GM10847 (cell line): ENCODE measurements around the gene IGLON5.

Source experiments
- POLR2A ChIP-seq: IDR thresholded peaks from 2 replicates; pipeline ENCODE4 v1.6.1; 2011; ENCODE audit not compliant: insufficient read length; ENCODE audit errors: extremely low read depth

Gene IGLON5

GRCh38 chr19:51361239-51361638 lies 49.8 kb downstream of the IGLON5 start:
- no peak for TF ChIP-seq POLR2A

GRCh38 chr19:51364200-51365106 lies 53.0 kb downstream of the IGLON5 start:
- no peak for TF ChIP-seq POLR2A

- no peak for TF ChIP-seq POLR2A
Measured at GRCh38 chr19:51365211-51365964, 53.9 kb downstream of the IGLON5 start.

- TF ChIP-seq POLR2A = peak; percentile 69
Measured at GRCh38 chr19:51365965-51366388, 54.5 kb downstream of the IGLON5 start, which contains the start of gene ETFB. Gene ETFB (minus strand): TSS chr19:51366388. CDS start chr19:51366326, 62 bp downstream.

- peak; percentile 39 for TF ChIP-seq POLR2A
Measured at GRCh38 chr19:51366389-51367254, 55.2 kb downstream of the IGLON5 start.

GRCh38 chr19:51367255-51367564 lies 55.8 kb downstream of the IGLON5 start:
- TF ChIP-seq POLR2A = no peak

DNA sequence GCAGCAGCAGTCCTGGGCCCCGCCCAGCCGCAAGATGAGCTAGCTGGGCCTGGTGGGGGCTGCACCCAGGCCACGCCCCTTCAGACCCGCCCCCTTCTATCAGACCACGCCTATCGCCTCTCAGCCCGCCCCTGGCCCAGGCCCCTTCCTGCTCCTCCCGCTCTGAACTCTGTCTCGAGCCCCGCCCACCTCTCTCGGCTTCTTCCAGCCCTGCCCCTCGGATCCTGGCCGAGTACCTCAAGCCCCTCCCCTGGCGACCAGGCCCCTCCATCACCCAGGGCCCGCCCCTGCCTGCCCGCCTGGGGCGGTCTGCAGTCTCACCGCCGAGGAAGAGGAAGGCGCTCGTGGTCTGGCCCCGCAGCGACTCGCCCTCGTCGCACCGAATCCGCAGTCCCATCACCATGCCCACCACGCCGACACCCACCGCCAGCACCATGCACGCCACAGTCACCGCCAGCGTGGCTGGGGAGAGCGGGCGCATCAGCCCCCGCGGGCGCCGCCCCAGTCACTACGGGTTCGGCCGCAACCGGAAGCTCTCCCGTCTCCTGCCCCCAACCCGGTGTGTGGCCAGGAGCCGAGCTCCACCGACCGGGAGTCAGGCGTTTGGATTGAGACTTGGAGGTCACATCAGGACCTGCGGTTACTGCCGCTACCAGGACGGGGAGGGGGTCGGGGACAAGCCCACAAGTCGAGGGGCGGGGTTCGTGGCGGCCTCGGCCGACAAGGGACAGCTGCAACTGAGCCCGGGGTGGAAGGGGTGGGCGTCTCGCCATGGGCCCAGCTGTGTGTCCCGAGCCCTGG lies 56.3 kb downstream of the IGLON5 start:
- TF ChIP-seq POLR2A = peak; percentile 67

DNA sequence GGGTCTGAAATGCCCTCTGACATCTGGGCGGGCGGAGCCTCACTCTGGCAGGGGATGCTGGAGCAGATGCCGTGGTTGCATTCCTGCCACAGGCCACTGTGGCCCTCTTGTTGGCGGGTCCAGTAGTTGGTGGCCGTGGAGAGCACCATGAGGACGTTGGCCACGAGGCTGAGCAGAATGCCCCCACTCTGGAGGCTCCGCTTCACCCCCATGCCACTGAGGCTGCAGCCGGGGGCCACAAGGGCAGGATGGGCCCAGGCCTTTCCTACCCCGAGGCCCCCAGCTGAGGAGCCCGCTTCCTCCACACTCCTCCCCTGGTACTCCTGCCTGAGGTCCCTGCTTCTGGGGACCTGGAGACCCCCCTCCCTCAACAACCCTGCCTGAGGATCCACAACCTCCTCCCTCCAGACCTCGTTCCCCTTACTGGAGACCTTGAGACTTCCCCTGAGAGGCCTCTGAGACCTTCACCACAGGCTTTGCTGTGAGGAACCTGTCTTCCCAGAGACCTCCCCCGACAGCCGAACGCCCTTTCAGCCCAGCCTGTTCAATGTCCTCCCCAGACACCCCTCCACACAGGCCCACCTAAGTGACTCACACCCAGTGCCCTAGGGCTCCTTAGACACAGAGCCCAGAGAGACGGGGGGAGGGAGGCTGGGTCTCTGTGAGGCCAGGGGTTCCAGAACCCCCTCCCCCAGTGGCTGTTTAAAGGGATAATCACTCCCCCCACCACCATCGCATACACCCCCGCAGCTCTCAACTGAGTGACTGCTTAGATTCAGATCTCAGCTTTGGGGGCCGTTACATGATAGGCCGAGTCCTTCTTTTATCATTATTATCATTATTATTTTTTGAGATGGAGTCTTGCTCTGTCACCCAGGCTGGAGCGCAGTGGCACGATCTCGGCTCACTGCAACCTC lies 57.2 kb downstream of the IGLON5 start, which contains the start of gene CLDND2:
Gene CLDND2, minus strand, starts transcription at position 638 of the 917 bp plus-strand sequence. Its CDS starts 426 bp downstream, at position 212.
- TF ChIP-seq POLR2A = no peak

GRCh38 chr19:51370230-51370629 lies 58.8 kb downstream of the IGLON5 start:
- no peak for TF ChIP-seq POLR2A

GRCh38 chr19:51371186-51371690 lies 59.8 kb downstream of the IGLON5 start:
- TF ChIP-seq POLR2A = no peak

GRCh38 chr19:51372021-51372648 lies 60.7 kb downstream of the IGLON5 start:
- TF ChIP-seq POLR2A = no peak

- no peak for TF ChIP-seq POLR2A
Measured at GRCh38 chr19:51372649-51373504, 61.4 kb downstream of the IGLON5 start, which contains the start of gene NKG7. Gene NKG7 (minus strand): TSS chr19:51372654. CDS start chr19:51372535, 119 bp downstream.
